HG02870 (cell line): Measurements from ENCODE around the gene CFAP107.

Experiments used
- ATAC-seq: cut with Tn5 transposase; IDR thresholded peaks from one replicate; pipeline ENCODE4 v1.9.1; 2021; ENCODE audit warnings: mild to moderate bottlenecking, moderate library complexity; ENCODE audit not compliant: unreplicated experiment

Gene CFAP107

DNA sequence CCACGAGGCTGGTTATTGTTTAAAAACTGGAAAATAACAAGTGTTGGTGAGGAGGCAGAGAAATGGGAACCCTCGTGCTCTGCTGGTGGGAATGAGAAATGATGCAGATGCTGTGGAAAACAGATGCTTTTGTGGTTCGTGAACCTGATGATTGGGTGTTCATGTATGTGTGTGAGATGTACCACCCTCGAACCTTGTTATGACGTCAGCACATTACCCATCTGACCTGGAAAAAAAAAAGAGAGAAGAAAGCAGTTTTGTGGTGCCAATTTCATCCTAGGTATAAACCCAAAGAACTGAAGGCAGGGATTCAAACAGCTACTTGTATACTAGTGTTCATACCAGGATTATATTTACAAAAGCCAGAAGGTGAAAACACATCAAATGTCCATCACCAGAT lies 6.4 kb upstream of the CFAP107 start:
- no peak for ATAC-seq

DNA sequence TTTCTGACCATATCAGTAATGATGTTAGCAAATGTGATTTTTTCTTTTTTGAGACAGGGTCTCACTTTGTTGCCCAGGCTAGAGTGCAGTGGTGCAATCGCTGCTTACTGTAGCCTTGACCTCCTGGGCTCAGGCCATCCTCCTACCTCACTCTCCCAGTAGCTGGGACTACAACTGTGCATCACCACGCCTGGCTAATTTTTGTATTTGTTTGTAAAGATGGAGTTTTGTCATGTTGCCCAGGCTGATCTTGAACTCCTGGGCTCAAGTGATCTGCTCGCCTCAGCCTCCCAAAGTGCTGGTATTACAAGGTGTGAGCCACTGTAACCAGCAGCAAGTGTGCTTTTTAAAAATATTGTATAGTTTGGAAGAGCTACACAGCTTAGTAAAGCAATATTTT lies 4.1 kb upstream of the CFAP107 start:
- no peak for ATAC-seq

DNA sequence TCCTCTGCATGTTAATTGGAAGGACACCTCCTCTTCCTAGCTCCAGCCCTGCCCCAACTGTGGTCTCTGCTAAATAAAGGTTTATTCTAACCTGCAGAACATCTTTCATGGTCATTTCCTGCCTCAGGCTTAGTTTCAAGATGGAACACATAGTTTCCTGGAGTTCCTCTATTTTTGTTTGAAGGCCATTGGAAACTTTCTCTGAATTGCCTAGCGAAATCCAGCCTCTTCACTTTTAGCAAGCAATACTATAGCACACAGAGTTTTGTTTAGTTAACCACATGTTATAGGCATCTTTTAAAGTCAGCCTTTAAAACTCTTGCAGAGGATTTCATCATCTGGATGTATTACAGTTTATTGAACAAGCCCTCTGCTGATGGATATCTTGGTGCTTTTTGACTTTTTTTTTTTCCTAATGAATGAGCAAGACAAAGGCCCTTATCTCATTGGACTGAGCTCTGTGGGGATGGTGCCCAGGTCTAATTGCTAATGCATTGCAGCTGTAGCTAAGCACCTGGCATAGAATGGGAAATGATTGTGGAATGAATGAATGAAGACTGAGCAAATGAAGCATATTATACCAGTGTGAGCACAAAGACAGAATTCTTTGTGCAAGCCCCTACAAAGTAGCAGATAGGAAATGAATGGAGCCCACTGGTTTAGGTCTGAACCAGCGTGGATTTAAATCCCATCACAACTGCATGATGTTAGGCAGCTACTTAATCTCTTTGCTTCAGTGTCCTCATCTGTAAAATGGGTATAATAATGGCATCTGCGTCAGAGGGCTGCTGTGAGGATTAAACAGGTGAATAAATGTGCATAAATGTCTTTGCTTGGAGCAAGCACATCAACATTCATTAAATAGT lies 641 bp upstream of the CFAP107 start:
- no peak for ATAC-seq

DNA sequence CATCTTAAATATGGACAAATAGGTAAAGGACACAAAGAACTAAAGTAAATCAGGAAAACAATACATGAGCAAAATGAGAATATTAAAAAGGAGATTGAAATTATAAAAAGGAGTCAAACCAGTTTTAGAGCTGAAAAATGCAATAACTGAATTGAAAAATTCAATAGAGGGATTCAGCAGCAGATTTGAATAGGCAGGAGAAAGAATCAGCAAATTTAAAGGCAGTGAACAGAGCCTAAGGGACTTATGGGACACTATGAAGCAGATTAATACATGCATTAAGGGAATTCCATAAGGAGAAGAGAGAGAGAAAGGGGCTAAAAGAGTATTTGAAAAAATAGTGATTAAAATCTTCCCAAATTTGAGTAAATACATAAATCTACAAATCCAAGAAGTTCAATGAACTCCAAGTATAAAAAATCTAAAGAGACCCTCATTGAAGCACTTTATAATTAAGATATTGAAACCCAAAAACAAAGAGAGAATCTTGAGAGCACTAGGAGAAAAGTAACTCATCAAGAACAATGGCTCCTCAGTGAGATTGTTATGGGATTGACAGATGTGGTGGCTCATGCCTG lies 2.9 kb downstream of the CFAP107 start:
- no peak for ATAC-seq

DNA sequence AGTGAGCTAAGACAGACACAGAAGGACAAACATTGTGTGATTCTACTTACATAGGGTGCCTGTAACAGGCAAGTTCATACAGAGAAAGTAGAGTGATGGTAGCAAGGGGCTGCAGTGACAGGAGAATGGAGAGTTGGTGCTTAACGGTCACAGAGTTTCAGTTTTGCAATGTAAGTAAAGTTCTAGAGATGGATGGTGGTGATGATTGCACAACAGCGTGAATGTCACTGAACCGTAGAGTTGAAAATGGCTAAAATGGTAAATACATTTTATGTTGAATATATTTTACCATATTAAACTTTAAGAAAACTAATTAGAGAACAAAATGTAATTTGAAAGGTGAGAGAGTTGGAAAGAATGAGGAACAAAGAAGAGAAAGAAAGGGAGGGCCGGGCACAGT lies 8.7 kb downstream of the CFAP107 start:
- ATAC-seq: no peak

DNA sequence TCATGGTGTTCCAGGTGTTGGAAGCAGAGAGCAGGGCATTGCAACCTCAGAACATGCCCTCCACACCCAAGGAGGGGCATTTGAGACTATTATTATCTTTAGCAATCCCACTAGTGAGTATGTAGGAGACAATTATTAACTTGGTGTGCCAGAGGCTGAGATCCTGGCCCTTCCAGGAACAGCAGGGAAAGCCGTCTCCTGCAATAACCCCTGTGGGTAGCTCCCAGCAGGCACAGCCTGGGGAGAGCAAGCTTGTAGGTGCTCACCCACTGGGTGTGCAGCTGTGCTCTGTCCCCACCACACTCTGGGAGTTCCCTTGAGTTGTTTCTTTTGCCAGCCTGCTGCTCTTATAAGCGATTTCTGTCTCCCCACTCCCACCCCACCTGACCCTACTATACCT lies 10.3 kb downstream of the CFAP107 start:
- ATAC-seq: no peak

DNA sequence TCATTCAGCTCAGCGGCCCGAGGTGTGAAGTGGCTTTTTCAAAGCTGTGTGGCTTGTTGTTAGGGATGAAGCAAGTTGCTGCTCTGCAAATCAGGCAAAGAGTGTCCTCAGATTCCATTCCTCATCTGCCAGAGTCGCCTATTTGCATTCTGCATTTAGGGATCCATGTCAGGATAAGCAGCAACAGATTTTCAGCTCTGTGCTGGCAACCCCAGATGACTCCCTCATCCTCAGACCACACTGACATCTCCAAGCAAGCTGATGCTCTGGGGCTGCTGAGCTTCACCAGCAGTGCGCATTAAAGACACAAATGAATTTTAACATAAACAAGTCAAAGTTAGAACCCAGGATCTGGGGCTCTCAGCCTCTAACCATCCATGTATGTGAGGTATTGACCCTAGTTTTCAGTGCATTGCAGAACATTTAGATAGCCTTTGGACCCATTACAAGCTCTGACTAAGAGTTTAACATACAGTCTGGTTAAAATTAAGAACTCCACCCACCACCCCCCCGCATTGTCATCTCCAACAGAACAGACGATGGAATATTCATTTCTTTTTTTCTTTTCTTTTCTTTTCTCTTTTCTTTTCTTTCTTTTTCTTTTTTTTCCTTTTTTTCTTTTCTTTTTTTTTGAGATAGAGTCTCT lies 10.9 kb downstream of the CFAP107 start:
- no peak for ATAC-seq

DNA sequence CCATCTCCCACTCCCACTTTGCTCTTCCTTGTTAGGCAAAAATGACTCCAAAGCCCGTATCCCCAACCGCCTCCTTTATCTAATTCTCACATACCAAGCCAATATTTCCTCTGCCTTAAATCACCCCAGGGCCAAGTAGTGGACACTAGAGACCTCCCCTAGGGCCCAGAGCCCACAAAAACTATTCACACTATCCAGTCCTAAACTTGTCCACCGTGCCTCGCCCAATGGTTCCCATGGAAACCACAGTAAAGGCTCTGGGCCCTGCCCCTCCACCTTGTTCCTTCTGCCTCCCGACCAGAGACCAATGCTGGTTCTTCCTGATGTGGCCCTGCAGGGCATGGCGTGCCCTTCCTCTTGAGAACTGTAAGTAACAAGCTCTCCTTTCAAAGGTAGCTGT lies 11.8 kb downstream of the CFAP107 start:
- ATAC-seq: no peak

DNA sequence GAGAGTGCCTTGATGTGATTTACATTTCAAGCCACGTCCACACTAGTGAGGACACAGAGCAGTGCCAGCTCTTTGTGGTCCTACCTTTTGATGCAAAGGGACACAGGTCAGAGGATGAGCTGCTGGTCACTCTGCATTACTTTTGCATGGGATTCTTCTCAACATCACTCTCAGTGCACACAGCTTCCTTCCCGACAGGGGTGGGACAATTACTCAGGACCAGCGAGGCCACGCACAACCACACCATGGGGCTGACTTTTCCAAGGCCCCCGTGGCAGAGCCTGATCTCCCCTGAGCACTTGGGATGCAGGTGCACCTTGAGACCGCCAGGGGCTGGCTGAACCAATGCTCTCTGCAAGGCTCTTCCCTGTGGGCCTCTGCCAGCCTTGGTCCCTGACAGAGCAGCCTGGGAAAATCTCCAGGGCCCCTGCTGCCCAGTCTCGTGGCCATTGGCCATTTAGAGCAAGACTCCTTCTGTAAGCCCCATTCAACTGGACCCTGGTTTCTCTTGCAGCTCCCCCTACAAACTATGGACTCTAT lies 14.3 kb downstream of the CFAP107 start:
- no peak for ATAC-seq

DNA sequence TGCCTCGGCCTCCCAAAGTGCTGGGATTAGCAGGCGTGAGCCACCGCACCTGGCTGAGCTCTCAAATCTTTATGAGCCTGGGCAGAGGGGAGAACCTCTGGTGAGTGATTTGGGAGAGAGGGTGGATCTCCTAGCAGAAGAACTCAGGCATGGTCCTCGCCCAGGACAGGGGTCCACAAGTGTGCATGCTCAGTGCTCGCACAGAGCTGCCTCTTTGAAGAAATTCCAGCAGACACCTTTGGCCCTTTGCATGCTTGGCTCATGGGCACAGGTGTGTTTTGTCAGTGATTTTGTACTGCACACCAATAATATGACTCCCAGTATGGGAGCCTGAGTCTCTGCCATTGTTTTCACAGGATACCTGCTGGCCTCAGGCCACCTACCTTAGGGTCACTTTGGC lies 15.8 kb downstream of the CFAP107 start:
- no peak for ATAC-seq

DNA sequence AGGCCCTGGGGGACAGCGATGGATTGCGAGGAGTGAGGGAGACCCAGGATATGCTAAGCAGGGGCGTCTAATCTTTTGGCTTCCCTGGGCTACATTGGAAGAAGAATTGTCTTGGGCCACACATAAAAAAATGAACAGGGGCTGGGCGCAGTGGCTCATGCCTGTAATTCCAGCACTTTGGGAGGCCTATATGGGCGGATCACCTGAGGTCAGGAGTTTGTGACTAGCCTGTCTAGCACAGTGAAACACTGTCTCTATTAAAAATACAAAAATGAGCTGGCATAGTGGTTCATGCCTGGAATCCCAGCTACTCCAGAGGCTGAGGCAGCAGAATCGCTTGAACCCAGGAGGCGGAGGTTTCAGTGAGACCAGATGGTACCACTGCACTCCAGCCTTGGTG lies 16.8 kb downstream of the CFAP107 start:
- ATAC-seq: no peak

DNA sequence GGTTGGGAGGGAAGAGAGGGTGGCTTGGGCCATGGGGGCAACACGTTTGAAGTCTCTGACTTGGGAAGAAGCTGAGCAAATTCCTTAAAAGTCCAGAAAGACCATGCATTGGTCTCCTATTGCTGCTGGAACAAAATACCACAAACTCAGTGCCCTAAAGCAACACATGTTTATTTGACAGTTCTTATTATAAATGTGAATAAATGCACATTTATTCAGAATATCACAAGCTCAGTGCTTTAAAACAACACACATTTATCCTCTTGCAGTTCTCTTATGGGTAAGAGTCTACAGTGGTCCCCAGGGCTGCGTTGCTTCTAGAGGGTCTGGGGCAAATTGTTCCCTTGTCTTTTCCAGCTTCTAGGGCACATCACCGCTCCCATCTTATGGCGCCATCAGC lies 17.5 kb downstream of the CFAP107 start:
- ATAC-seq: no peak

DNA sequence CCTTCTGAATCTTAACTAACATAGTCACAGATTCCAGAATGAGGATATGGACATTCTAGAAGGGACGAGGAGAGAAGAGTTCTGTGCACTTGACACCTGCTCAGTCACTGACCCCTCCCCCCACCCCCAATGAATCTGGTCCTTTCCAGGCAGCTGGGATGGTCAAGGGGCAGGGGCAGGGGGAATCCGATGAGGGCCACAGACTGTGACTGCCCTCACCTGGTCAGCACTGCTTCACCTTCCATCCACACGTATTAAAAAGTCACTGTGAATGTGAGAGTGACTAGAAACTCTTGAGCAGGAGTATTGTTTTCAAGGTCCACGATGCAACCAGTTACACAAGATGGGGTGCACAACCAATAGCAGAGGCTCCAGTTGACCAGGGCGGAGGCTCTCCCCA lies 18.0 kb downstream of the CFAP107 start:
- no peak for ATAC-seq

DNA sequence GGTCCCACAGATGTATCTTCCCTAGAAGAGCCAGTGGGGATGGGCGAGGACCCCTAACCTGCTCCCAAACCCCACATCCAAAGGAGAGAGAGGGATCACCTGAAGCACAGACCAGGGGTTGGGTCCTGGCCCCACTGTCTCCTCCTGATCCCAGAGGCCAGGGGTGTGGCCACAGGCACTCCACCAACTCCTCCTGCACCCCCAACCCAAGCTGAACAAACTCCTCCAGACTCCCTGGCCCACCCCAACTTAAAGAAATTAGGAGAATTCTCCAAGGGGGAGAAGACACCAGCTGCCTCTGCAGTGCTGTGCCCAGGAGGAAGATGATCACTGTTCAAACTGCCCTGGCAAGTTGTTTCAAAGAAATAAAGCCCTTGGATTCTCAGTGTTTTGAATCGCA lies 23.0 kb downstream of the CFAP107 start:
- ATAC-seq: no peak

DNA sequence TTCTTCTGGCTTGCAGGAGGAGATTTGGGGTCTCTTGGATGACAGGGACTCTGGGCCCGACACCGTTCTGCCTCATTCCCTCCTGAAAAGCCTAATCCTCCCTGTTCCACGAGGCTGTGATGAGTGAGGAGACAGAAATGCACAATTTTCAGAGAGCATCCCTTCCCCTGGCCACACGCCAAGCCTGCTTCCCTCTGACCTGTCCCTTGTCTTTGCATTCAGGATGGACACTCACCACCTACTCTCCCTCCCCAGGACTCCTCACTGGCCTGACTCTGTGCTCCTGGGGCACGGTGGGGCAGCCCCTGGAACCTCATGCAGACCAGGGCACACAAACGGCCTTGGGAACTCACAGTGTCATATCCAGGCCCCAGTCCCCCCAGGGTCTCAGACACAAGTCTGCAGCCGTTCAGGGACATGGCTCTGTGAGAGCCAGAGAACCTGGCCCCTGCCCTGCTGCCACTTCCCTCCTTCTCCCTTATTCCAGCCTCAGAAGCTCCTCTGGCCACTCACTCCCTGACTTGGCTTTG lies 24.0 kb downstream of the CFAP107 start:
- no peak for ATAC-seq

DNA sequence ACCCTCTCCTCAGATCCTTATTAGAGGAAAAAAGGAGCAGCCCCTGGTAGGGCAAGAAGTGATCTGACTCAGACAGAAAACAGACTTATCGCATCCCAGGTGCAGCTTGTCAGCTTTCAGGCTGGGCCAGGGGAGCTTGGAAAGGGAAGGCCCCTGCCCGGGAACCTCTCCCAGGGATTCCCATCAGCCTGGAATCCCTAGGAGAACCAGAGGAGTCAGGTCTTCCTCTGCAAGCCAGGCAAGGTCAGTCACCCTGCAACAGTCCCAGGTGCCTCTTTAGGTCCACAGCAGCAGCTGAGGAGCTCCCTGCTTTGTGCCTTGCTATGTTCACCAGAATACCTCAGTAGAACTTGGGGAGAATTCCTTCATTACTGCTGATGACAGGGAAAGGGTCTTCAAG lies 24.6 kb downstream of the CFAP107 start:
- ATAC-seq: no peak

DNA sequence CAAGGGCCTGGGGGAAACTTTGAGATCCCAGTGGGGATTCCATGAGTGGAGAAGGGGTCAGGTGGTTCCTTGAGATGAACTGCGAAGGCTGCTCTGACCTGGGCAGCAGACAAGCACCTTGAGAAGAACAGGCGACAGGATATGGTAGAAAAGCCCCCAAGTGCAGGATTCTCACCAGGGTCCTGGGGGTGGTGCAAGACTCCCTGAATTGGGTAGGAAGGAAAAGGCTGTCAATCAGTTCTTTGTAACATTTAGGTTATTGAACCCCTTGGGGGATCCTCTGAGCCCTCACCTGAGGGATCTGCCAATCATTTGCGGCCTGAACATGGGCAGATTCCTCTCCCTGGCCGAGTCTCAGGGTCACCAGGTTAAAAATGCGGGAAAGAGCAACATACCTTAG lies 25.2 kb downstream of the CFAP107 start:
- no peak for ATAC-seq

DNA sequence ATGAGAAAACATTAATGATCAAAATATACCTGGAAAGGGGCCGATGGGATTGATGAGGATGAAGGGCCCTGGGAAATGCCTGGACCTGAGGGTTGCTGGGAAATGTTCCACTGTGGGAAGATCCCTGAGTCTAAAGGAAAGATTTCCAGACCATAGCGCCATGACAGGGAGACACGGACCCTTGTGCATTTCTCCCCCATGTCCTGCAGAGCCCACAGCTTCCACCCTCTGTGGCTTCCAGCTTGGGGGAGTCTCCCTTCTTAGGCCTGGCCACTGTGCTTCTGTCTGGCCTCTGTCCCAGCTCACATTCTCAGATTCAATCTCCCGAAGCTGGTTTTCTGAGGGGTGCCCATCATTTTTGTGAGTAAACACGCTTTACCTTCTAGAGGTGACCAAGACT lies 26.5 kb downstream of the CFAP107 start:
- ATAC-seq: no peak

DNA sequence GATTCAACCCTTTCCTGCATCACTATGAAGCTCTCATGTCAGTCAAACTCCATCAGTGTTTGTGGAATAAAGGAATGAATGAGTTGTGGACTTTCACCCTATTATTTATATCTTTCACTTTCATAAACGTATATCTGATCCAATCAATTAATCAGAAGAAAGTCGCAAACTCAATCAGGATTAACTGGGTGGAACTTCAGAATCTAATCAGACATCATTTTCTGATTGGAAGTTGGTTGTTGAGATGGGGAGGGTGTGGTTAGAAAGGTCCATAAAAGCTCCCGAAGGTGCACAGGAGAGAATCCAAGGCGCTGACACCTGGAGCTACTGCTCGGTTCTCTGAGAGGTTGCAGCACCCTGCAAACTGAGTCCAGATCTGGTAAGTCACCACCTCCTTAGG lies 27.4 kb downstream of the CFAP107 start, which contains the start of gene PRAMEF12:
Gene PRAMEF12, plus strand, starts transcription at position 301 of the 400 bp plus-strand sequence. CDS start 1,130 bp downstream, outside the sequence.
- no peak for ATAC-seq

DNA sequence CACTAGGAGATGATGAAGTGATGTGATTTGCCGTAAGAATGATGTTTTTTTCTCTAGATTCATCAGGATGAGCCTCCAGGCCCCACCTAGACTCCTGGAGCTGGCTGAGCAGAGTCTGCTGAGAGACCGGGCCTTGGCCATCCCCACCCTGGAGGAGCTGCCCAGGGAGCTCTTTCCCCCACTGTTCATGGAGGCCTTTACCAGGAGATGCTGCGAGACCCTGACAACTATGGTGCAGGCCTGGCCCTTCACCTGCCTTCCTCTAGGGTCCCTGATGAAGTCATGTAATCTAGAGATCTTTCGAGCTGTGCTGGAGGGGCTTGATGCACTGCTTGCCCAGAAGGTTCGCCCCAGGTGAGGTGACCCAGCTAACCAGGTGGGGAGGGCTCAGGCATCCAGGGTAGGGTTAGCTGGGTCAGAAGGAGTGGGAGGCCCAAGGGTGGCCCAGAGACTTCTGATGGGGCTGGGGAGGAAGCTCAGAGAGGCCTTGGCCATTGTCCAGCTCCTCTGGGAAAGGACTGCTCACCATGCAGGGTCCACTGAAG lies 28.9 kb downstream of the CFAP107 start:
- no peak for ATAC-seq

DNA sequence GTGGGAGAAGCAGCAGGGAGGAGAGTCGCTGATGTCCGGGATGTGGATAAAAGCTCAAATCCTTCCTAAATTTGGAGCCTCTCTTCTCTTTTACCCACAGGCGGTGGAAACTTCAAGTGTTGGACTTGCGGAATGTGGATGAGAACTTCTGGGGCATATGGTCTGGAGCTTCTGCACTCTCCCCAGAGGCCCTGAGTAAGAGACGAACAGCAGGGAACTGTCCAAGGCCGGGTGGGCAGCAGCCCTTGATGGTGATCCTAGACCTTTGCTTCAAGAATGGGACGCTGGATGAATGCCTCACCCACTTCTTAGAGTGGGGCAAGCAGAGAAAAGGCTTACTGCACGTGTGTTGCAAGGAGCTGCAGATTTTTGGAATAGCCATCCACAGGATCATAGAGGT lies 29.4 kb downstream of the CFAP107 start:
- ATAC-seq: no peak
